Ectodermal cell (in vitro differentiated cells): ENCODE results near the gene LHPP.

ENCODE experiments used
- H3K27ac ChIP-seq: 2 replicates; pipeline ENCODE4 v1.7.0; 2013; ENCODE audit warnings: mild to moderate bottlenecking, low read depth, low read length; ENCODE audit not compliant: insufficient read depth, poor library complexity, severe bottlenecking
- H3K27me3 ChIP-seq: 2 replicates; pipeline ENCODE4 v1.7.0; 2013; ENCODE audit warnings: mild to moderate bottlenecking, low read length; ENCODE audit not compliant: insufficient read depth, control insufficient read depth, poor library complexity, severe bottlenecking
- H3K36me3 ChIP-seq: one replicate; pipeline ENCODE4 v1.7.0; 2013; ENCODE audit warnings: low read length; ENCODE audit not compliant: control insufficient read depth, insufficient read depth
- H3K4me1 ChIP-seq: one replicate; pipeline ENCODE4 v1.7.0; 2013; ENCODE audit warnings: low read length; ENCODE audit not compliant: control insufficient read depth, insufficient read depth
- H3K4me3 ChIP-seq: 2 replicates; pipeline ENCODE4 v1.7.0; 2013; ENCODE audit warnings: low read depth, low read length, control low read depth; ENCODE audit not compliant: insufficient read depth
- H3K9me3 ChIP-seq: 2 replicates; pipeline ENCODE4 v1.7.0; 2013; ENCODE audit warnings: mild to moderate bottlenecking, low read length, moderate library complexity; ENCODE audit not compliant: control insufficient read depth
- WGBS, 2 experiments: methylation state at CpG; one replicate each; pipeline ENCODE4 v1.1.7; 2013; ENCODE audit warnings: missing lambda C conversion rate in 2 of 2; 5-methylcytosine and 5-hydroxymethylcytosine counted together

The LHPP gene

DNA sequence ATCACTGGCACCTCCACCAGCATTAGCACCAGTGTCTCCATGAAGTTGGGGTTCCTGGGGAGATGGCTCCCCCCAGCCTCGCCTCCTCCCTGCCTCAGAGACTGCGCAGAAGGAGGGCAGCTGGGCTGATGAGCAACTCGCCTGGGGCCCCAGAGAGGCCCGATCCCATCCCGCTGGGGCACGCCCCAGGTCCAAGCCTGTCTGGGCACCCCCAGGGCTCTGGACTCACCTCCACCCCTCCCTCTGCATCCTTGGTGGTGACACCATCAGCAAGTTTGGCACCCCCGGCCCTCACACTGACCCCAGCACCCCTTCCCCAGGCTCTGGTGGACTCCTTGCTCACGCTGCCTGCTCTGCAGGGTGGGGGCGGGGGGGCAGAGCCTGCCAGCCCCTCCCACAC, 89.5 kb downstream of the LHPP start:
- Histone ChIP-seq H3K4me1 (peaks cover 15% of the 10 kb centered on the region), H3K9me3 (no peaks in the 10 kb centered on the region), H3K36me3 (no peaks in the 10 kb centered on the region), H3K27me3 (no peaks in the 10 kb centered on the region), H3K27ac (no peak overlapping the region), H3K4me3 (no peak overlapping the region)
- WGBS, 2 experiments, result 89 to 96% methylated on average over 9 of the region's 9 CpGs

DNA sequence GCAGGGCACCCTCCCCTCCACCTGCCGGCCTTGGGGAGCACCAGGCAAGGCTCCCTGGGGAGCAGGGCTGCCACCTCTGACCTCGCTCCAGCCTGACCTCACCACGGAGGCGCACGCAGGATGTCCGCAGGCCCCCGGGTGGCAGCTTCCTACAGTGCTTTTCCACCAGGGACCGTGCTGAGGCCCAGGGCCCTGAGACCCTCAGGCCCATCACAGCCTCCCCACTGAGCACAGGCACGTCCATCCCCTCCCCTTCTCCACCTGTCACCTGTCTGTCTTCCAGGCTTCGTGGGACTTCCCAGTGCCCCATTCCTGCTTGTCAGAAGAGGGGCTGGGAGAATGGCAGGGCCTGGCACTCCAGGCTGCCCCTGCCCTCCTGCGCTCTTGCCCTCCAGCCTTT, 90.1 kb downstream of the LHPP start:
- H3K36me3 ChIP-seq, result no peaks in the 10 kb centered on the region
- H3K27me3 ChIP-seq, result no peaks in the 10 kb centered on the region
- H3K9me3 ChIP-seq, result no peaks in the 10 kb centered on the region
- H3K27ac ChIP-seq, result no peak overlapping the region
- 91% methylated on average over 11 of the region's 11 CpGs for WGBS, 2 experiments
- H3K4me1 ChIP-seq, result peaks cover 15% of the 10 kb centered on the region
- no peak overlapping the region for H3K4me3 ChIP-seq

DNA sequence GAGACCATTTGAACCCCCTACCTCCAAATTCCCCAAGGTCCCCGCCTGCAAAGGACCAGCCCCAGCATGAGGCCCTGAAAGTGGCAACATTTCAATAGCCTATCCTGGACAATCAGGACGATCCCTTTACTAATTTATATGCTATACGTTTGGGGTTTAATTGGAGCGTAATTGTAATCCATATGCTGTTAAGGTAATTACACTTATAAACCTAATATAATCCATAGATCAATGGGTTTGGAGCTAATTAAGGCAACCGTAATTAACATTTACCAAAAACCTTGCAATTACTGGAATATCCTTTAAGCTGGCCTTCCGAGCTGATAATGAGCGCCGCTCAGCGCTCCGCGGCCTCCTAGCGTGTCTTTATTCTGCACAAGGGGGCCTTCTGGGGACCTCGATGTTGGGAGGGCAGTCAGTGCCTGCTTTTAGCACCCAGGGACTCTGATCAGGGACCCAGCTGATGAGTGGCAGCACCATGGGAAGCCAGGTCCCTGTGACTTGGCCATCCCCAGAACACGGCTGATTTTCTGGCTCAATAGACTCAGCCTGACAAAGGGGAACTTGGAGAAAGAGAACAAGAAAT, 91.2 kb downstream of the LHPP start:
- no peaks in the 10 kb centered on the region for H3K27me3 ChIP-seq
- 78 to 80% methylated on average over 12 of the region's 14 CpGs for whole genome bisulfite sequencing, 2 experiments
- no peaks in the 10 kb centered on the region for H3K36me3 ChIP-seq
- H3K27ac ChIP-seq, result no peak overlapping the region
- H3K4me3 ChIP-seq, result no peak overlapping the region
- no peaks in the 10 kb centered on the region for H3K9me3 ChIP-seq
- H3K4me1 ChIP-seq, result peaks cover 15% of the 10 kb centered on the region

DNA sequence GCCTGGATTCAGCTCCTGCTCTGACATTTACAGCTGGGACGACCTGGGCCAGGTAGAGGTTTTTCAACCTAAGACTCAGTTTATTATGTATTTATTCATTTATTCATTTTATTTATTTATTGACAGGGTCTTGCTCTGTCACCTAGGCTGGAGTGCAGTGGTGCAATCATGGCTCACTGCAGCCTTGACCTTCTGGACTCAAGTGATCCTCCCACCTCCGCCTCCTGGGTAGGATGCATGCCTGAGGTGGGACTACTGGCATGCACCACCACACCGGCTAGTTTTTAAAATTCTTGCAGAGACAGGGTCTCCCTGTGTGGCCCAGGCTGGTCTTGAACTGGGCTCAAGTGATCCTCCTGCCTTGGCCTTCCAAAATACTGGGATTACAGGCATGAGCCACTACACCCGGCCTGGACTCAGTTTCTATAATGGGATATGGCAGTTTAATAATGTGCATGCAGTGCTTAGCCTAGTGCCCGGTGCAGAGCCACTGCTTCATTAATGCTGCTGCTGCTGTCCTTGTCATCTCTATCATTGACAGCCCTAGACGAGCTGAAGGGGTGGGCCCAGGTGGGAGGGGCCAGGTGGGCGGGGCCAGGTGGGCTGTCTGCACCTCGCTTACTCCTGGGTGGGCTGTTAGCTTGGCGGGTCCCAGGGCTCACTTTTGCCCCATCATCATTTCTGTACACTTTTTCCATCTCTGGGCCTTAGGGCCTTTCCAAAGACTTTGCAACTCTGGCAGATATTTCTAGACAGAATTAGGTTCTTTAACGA, 92.6 kb downstream of the LHPP start:
- Histone ChIP-seq H3K4me3 (no peak overlapping the region), H3K9me3 (no peaks in the 10 kb centered on the region), H3K4me1 (peaks cover 15% of the 10 kb centered on the region), H3K36me3 (no peaks in the 10 kb centered on the region), H3K27ac (no peak overlapping the region), H3K27me3 (no peaks in the 10 kb centered on the region)
- WGBS, 2 experiments, result 85% methylated on average over 9 to 10 of the region's 10 CpGs

DNA sequence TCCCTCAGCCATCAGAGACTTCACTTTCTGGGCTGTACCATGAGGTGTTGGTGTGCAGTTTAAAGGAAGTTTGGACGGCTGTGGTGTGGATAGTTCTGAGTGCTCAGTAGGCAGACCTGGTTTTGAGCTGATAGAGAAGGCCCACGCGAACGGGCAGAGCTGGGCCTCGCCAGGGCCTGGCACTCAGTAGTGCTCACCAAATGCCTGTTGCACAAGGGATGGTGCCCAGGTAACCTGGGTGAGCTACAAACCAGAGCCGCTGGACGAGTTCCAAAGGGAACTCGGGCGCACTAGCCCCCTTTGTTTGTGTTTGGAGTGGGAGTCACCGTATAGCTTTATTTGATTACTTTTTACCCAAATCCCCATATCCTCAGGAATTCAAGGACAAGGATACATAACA, 95.5 kb downstream of the LHPP start:
- peaks cover 14% of the 10 kb centered on the region for H3K4me1 ChIP-seq
- no peak overlapping the region for H3K4me3 ChIP-seq
- H3K27ac ChIP-seq, result no peak overlapping the region
- 82 to 87% methylated on average over 10 of the region's 10 CpGs for WGBS, 2 experiments
- H3K9me3 ChIP-seq, result no peaks in the 10 kb centered on the region
- H3K27me3 ChIP-seq, result no peaks in the 10 kb centered on the region
- H3K36me3 ChIP-seq, result no peaks in the 10 kb centered on the region

DNA sequence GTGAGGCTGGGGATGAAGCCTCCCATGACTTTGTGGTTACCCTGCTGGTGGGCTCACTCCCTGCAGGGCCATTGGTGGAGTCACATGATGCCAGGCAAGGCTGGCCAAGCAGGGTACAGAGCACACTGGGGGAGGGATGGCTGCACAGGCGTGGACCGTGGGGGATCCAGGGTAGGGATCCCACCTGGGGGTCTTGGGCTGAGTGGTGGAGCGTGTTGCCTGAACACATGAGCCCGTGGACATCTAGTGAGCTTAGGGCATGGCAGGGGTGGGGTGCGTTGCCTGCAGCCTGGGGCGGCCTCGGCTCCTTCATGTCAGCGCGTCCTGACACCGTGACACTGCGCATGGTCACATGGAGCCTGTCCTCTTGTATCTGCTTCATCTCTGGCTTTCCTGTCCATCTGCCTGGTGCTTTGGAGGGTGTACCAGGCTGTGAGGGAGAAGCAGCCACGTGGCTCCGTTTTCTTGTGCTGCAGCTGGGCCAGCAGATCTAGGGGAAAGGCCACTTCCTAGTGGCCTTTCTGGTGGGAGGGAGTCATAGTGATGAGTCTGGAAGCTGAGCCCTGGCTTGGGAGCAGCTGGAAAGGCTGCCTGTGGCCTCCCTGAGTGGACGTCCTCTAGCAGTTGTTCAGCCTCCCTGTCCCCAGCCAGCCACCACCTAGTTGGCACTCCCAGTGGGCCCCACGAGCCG, 96.2 kb downstream of the LHPP start:
- H3K9me3 ChIP-seq, result no peaks in the 10 kb centered on the region
- 93 to 94% methylated on average over 16 of the region's 16 CpGs for WGBS, 2 experiments
- H3K27ac ChIP-seq, result no peak overlapping the region
- no peaks in the 10 kb centered on the region for H3K27me3 ChIP-seq
- peaks cover 10% of the 10 kb centered on the region for H3K4me1 ChIP-seq
- no peak overlapping the region for H3K4me3 ChIP-seq
- H3K36me3 ChIP-seq, result no peaks in the 10 kb centered on the region

DNA sequence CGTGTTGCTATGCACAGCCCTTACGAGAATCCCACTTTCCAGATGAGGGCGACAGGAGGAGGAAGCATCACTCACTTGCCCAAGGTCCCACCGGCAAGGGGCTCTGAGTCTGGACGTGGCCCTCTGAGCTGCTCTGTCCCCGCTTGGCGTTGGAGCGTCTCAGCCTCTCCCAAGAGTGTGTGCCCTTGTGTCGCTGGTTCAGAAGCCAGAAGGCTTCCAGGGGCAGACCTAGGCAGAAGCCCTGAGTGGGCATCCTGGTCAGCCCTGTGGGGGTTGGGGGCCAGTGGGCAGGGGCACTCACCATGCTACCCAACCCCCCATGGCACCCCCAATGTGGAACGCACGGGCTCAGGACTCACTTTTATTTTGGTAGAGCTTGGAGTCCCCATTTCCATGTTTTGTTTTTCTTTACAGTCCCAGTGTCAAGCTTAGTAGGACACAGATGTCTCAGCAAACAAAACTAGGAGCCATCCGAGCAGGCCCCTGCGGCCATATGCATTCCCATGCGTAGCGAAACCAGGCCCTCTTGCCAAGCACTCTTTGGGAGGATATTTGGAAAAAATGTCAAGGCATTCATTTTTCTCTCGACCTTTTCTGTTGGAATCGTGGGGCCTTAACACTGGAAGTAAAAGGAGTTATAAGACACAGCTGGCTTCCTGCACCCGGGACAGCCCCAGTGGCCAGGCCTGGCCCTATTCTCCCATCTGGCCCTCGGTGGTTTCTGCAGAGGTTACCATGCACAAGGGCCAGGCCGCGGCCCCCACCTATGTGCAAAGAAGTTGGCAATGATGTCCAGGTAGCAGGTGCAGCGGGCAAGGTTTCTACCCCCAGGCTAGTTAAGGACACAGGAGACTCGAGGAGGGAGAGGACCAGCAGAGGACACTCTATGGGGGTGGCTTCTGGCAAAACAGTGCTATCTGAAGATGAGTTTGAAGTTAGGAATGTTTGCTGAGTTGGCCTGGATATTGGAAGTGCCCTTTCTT, 97.0 kb downstream of the LHPP start:
- WGBS, 2 experiments, result 95% methylated on average over 23 of the region's 23 CpGs
- no peak overlapping the region for H3K27ac ChIP-seq
- no peaks in the 10 kb centered on the region for H3K27me3 ChIP-seq
- H3K4me3 ChIP-seq, result no peak overlapping the region
- peaks cover 7% of the 10 kb centered on the region for H3K4me1 ChIP-seq
- no peaks in the 10 kb centered on the region for H3K36me3 ChIP-seq
- no peaks in the 10 kb centered on the region for H3K9me3 ChIP-seq

DNA sequence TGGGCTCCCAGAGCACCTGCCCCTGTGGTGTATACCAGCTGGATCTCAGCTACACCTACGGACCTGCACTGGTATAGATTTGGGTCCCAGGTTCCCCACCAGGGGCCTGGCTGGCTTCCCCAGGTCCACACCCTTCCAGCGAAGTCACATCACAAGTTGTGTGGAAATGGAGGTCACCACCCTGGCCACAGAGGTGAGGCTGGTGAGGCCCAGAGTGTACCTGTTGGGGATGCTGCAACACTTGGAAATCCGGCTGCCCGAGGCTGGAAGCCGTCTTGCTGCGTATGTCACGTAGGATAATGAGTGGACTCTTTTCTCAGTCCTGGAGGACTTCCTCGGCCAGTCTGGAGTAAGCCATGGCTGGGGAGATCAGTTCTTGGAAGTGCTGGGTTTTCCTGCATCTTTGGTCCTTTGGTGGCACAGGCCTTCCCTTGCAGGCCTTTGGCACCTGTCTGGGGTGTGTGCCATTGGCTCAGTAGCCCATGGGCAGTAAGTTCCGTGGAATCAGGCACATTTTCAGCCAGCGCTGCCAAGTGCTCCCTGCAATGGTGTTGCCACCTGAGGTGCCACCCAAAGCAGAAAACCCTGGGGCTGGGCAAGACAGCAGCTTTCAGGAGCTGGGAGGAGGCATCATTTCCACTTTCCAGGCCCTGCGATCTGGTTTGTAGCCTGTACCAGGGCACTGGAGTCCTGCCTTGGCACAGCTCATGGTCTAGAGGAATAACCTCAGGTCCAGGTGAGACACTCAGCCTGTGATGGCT, 97.9 kb downstream of the LHPP start:
- Histone ChIP-seq H3K4me1 (peaks cover 7% of the 10 kb centered on the region), H3K4me3 (no peak overlapping the region), H3K9me3 (no peaks in the 10 kb centered on the region), H3K36me3 (no peaks in the 10 kb centered on the region), H3K27ac (no peak overlapping the region), H3K27me3 (no peaks in the 10 kb centered on the region)
- WGBS, 2 experiments, result 87 to 89% methylated on average over 11 of the region's 11 CpGs

DNA sequence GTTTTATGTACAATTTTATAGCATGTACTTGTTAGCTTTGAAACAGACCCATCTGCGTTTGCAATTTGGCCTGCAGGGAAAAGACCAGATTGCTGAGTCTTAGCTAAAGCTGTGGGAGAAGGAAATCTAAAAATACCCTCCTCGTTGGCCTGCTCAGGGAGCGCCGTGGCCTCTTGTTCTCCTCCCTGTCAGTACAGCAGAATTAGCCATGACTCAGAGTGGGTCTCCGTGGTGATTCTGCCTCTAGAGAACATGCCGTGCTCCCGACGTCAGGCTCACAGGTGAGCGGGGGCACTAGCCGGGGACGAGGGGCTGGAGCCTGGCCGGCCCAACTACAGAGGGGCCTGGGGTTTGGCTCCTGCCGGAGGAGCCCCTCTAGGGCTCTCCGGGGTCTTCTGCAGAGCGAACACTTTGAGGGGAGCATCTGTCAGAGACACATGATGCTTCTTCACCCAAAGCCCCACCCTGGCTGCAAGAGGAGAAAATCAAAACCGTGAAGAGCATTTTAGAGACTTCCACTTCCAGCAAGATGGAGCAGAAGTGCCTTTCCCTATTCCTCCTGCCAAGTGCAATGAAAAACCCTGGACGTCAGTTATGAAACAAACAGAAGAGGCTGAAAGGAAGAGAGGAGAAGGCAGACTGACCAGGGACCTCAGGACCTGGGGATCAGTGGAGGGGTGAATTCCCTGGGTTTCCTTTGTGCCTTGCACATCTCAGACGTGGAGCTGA, 98.9 kb downstream of the LHPP start:
- Histone ChIP-seq H3K36me3 (no peaks in the 10 kb centered on the region), H3K4me1 (peaks cover 15% of the 10 kb centered on the region), H3K9me3 (no peaks in the 10 kb centered on the region), H3K27me3 (no peaks in the 10 kb centered on the region), H3K27ac (no peak overlapping the region), H3K4me3 (no peak overlapping the region)
- 86 to 87% methylated on average over 18 of the region's 18 CpGs for WGBS, 2 experiments
